ENCODE results near the gene CCDC152. TPM values are rescaled to one million over a fixed set of nuclear protein-coding genes. Genes with fewer than 3 reads are reported as not detected.
A peak's percentile ranks its signal among the peaks of the same experiment; 100 is the strongest.

Gene CCDC152
- total and polyA plus RNA-seq, 2 of the 13 experiments (the other 11 are each of a cell fraction or from before 2014, with no cell fraction given) = 0.20 to 0.36 TPM

DNA sequence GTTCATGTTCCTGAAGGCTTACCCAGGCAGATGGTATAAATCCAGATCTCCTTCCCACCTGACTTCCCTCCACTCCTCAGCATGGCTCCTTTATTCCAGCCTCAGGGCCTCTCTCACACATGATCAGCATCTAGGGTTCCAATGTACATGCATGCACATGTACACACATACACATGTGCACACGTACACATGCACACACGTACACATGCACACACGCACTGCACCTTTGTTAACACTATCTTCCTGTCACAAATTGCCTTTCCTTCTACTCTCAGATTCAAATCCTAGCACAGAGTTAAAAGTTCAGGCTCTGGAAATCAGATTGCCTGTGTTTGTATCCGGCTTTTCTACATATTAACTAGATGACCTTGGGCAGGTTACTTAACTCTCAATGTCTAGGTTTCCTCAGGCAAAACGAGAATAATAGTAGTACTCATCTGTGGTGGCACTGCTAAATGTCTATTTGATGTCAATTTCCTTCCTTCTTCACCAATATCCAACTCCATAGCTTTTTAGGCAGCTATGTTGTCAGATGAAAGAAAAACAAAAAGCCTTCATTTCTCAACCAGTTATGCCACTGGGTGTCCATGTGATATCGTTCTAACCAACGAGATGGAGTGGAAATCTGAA, 67.8 kb downstream of the CCDC152 start (continued):
- TF ChIP-seq, protein P1, sequence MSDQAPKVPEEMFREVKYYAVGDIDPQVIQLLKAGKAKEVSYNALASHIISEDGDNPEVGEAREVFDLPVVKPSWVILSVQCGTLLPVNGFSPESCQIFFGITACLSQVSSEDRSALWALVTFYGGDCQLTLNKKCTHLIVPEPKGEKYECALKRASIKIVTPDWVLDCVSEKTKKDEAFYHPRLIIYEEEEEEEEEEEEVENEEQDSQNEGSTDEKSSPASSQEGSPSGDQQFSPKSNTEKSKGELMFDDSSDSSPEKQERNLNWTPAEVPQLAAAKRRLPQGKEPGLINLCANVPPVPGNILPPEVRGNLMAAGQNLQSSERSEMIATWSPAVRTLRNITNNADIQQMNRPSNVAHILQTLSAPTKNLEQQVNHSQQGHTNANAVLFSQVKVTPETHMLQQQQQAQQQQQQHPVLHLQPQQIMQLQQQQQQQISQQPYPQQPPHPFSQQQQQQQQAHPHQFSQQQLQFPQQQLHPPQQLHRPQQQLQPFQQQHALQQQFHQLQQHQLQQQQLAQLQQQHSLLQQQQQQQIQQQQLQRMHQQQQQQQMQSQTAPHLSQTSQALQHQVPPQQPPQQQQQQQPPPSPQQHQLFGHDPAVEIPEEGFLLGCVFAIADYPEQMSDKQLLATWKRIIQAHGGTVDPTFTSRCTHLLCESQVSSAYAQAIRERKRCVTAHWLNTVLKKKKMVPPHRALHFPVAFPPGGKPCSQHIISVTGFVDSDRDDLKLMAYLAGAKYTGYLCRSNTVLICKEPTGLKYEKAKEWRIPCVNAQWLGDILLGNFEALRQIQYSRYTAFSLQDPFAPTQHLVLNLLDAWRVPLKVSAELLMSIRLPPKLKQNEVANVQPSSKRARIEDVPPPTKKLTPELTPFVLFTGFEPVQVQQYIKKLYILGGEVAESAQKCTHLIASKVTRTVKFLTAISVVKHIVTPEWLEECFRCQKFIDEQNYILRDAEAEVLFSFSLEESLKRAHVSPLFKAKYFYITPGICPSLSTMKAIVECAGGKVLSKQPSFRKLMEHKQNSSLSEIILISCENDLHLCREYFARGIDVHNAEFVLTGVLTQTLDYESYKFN (CRISPR knock-in tag; conservative IDR thresholded peaks at IDR 0.05) = peak; percentile 90
- TF ChIP-seq, protein P2, sequence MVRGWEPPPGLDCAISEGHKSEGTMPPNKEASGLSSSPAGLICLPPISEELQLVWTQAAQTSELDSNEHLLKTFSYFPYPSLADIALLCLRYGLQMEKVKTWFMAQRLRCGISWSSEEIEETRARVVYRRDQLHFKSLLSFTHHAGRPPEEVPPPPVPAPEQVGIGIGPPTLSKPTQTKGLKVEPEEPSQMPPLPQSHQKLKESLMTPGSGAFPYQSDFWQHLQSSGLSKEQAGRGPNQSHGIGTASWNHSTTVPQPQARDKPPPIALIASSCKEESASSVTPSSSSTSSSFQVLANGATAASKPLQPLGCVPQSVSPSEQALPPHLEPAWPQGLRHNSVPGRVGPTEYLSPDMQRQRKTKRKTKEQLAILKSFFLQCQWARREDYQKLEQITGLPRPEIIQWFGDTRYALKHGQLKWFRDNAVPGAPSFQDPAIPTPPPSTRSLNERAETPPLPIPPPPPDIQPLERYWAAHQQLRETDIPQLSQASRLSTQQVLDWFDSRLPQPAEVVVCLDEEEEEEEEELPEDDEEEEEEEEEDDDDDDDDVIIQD (CRISPR knock-in tag; IDR thresholded peaks at IDR 0.05; ENCODE audit: low read depth) = peak; percentile 75; the same call in 1 of the 2 replicates
- TF ChIP-seq RCOR2 (CRISPR knock-in tag; IDR thresholded peaks at IDR 0.05) (peak; percentile 88), MYC (CRISPR knock-in tag; IDR thresholded peaks at IDR 0.05; ENCODE audit: borderline replicate concordance) (peak; percentile 54), HMG20B (CRISPR knock-in tag; conservative IDR thresholded peaks at IDR 0.05) (peak; percentile 77; the same call in 1 of the 2 replicates), ZNF446 (CRISPR knock-in tag; IDR thresholded peaks at IDR 0.05) (peak; percentile 40; the same call in 1 of the 2 replicates), TCF12 (IDR thresholded peaks at IDR 0.05) (no peak), TCF12 (CRISPR knock-in tag; IDR thresholded peaks at IDR 0.05) (no peak), MLLT10 (CRISPR knock-in tag; IDR thresholded peaks at IDR 0.05) (0 out of 2 replicates have a peak, but pooled peaks have one; percentile 76), RFX5 (IDR thresholded peaks at IDR 0.05; ENCODE audit: low read depth, low read length) (no peak), ZBTB7B (CRISPR knock-in tag; IDR thresholded peaks at IDR 0.05) (no peak), MED13 (CRISPR knock-in tag; IDR thresholded peaks at IDR 0.05) (peak; percentile 90), CBX5 (CRISPR knock-in tag; IDR thresholded peaks at IDR 0.05; ENCODE audit: borderline replicate concordance) (peak; percentile 58; the same call in 1 of the 2 replicates), POLR2G (IDR thresholded peaks at IDR 0.05; ENCODE audit: low read depth, low read length) (peak; percentile 58), ZNF260 (CRISPR knock-in tag; IDR thresholded peaks at IDR 0.05; ENCODE audit: borderline replicate concordance, low read depth) (no peak), ZNF547 (CRISPR knock-in tag; IDR thresholded peaks at IDR 0.05) (no peak), GPN1 (CRISPR knock-in tag; IDR thresholded peaks at IDR 0.05; ENCODE audit: borderline replicate concordance) (no peak), ZFP36 (IDR thresholded peaks at IDR 0.05; ENCODE audit: borderline replicate concordance, low read depth, low read length, partially characterized antibody) (no peak), ZNF747 (CRISPR knock-in tag; IDR thresholded peaks at IDR 0.05; ENCODE audit: borderline replicate concordance) (peak; percentile 75; the same call in 1 of the 2 replicates), SSRP1 (CRISPR knock-in tag; IDR thresholded peaks at IDR 0.05) (peak; percentile 72; the same call in 1 of the 2 replicates), YEATS4 (CRISPR knock-in tag; IDR thresholded peaks at IDR 0.05; ENCODE audit: borderline replicate concordance) (peak; percentile 66)
- TF ChIP-seq, protein P3, sequence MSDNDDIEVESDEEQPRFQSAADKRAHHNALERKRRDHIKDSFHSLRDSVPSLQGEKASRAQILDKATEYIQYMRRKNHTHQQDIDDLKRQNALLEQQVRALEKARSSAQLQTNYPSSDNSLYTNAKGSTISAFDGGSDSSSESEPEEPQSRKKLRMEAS (IDR thresholded peaks at IDR 0.05) = peak; percentile 65
- TF ChIP-seq, protein P4, sequence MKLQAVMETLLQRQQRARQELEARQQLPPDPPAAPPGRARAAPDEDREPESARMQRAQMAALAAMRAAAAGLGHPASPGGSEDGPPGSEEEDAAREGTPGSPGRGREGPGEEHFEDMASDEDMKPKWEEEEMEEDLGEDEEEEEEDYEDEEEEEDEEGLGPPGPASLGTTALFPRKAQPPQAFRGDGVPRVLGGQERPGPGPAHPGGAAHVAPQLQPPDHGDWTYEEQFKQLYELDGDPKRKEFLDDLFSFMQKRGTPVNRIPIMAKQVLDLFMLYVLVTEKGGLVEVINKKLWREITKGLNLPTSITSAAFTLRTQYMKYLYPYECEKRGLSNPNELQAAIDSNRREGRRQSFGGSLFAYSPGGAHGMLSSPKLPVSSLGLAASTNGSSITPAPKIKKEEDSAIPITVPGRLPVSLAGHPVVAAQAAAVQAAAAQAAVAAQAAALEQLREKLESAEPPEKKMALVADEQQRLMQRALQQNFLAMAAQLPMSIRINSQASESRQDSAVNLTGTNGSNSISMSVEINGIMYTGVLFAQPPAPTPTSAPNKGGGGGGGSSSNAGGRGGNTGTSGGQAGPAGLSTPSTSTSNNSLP (IDR thresholded peaks at IDR 0.05; ENCODE audit: low read depth, low read length) = peak; percentile 92

All from HepG2 (cell line).